G401 (cell line): Measurements from ENCODE around the gene GLDC. TPM values are rescaled to one million over a fixed set of nuclear protein-coding genes. Genes with fewer than 3 reads are reported as not detected.
"Not testable (repeated sequence)": the region's sequence is repeated elsewhere in the genome, so short reads cannot be mapped to it uniquely, and the experiment has no call there.

Source experiments
- DNase-seq: peaks from one replicate; pipeline ENCODE4 v3.0.0-alpha.2; 2015; ENCODE audit warnings: low spot score
- in situ Hi-C: cut with HindIII; loops from 2 replicates; pipeline ENCODE4 v1.10.0; 2016; ENCODE audit warnings: low sequenced_read_pairs, mixed read lengths
- total RNA-seq: library from RNA; depleted of rRNA; stranded (reverse); fragments of >200 nt; shearing (Covaris generic); gene quantifications from 2 replicates; pipeline ENCODE4 v1.2.3, GENCODE V29; 2014

The GLDC gene
- total RNA-seq, 1 experiment from 2014 or later = 16.6 TPM

- in situ Hi-C loops = no loop called here
- no peak for DNase-seq
Measured at GRCh38 chr9:6545017-6545691, 100.4 kb downstream of the GLDC start.

DNA sequence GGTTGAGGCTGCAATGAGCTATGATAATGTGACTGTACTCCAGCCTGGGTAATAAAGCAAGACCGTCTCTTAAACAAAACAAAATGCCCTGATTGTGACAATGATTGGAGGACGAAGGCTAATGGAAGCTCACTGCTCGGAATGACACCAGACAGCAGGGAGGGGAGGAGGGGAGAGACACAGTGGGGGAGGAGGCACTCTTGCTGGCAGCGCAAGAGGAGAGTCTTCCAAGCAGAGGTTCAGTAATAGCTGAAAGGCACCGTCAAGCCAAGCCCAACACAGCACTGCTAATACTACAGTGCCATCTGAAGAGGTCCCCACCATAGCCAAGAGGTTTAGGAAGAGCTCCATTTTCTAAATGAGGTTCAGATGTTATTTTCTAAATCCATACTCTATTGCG lies 102.3 kb downstream of the GLDC start:
- DNase-seq = no peak
- in situ Hi-C loops = no loop called here

DNA sequence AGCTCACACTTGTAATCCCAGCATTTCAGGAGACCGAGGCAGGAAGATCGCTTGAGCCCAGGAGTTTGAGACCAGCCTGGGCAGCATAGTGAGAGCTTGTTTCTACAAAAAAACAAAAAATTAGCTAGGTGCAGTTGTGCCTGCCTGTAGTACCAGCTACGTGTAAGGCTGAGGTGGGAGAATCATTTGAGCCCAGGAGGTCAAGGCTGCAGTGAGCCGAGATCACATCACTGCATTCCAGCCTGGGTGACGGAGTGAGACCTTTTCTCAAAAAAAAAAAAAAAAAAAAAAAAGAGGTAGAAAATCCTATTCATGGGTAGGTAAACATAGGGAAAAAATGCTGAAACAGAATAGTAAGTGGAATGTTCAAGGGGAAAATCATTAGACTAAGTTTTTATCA lies 102.9 kb downstream of the GLDC start:
- in situ Hi-C loops, DNase-seq: not testable (repeated sequence)

- in situ Hi-C loops = no loop called here
- DNase-seq = no peak
Measured at GRCh38 chr9:6538666-6539071, 106.9 kb downstream of the GLDC start.

GRCh38 chr9:6535594-6535993 lies 109.9 kb downstream of the GLDC start:
- in situ Hi-C loops = no loop called here

GRCh38 chr9:6525326-6526045 lies 120.0 kb downstream of the GLDC start:
- in situ Hi-C loops = no loop called here
- DNase-seq = no peak

More at GRCh38 chr9:6535594-6535993, 109.9 kb downstream of the GLDC start:
- no peak for DNase-seq

DNA sequence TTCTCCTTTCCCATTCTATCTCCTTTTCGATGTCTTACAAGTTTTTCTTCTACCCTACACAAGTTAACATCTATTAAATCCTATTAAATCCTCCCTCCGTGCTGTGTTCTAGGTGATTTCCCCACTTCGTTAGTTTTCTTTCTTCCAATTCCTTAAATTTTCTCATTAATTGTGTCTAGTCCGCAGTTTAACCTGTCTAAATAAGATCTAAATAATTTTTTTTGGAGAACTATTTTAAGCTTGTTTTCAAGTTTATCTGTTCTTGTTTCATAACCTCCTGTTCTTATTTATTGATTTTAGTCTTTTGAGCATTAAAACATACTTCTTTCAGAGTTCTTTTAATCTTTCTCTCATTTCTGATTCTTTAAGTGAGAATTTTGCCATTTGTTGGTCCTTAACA lies 123.3 kb downstream of the GLDC start:
- in situ Hi-C loops = no loop called here
- no peak for DNase-seq

- in situ Hi-C loops = no loop called here
- no peak for DNase-seq
Measured at GRCh38 chr9:6512085-6512657, 133.4 kb downstream of the GLDC start.

DNA sequence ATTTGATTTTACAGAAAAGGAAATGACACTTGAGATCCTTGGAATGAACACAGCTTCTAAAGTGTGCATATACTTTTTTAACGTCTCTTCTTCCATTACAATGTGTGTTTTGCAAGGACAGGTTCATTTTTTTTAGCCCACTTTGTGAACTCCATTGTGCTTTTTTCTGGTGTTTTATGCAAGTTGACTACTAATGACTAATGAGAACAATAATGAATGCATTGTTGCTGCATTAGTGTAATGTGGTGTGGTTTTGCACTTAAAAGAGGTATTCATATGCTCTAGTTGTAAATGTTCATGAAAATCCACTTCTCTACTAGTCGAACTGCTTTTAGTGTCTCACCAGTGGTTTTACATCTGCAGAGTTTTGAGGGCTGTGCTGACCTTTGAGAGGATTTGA lies 139.0 kb downstream of the GLDC start:
- in situ Hi-C loops = no loop called here

DNA sequence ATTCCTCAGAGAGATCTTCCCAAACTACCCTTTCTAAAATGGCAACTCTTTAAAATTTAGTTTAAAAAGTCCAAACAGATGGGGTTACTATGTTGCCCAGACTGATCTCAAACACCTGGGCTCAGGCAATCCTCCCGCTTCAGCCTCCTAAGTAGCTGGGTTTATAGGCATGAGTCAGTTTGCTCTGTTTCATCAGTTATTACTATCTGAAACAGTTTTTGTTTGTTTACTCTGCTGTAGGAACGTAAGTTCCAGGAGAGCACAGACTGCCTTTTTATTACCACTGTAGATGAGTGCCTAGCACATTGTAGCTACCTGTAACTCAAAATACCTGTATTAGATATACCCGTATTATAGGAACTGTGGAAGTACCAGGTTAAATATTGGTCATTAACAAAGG lies 143.1 kb downstream of the GLDC start:
- no peak for DNase-seq
- in situ Hi-C loops = no loop called here

More for the DNA sequence above, 139.0 kb downstream of the GLDC start:
- no peak for DNase-seq

DNA sequence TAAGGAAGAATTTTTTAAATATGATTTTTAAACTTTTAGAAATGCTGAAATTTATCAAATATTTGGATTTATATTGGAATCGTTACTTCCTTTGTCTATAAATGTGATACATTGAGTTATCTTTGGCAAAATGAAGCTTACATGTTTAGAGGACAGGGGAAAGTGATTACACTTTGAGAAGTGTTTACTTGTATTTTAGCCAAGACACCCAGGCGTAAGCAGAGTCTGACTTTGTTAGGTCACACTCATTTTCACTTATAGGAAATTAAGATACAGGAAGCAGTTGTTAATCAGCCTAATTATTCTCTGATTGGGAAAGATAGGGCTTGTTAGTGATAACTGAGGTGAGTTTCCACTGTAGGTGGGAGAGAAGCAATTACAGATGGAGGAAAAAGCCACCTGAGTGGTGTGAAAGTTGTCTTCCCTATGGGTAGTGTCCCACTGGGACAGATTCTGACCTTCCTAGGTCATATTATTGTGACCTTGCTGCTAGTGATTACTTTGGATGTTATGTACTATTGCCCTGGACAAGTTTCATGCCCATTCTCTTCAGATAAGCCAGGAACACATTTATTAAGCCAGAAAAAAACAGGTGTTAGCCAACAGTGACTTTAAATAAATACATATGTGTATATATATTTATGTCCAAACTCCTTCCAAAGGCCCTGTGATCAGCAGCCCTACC lies 143.9 kb downstream of the GLDC start:
- in situ Hi-C loops = no loop called here
- no peak for DNase-seq

DNA sequence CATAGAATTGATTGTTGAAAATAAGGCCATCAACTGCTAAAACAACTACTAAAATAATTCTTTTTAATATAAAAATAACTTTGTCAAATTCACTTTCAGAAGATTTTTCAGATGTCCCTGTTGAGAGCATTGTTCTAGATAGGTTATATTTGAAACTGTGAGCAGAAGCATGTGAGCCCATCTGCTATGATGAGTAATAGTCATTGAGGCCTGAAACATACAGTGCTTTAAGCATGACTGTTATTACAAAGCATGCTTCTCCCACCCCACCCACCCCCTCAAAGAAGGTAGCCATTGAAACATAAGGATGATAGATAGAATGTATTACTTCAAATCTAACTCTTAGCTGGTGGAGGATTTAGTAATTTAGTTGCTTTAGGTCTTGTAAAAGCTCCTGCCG lies 146.5 kb downstream of the GLDC start:
- in situ Hi-C loops = no loop called here
- no peak for DNase-seq

- in situ Hi-C loops = no loop called here
- no peak for DNase-seq
Measured at GRCh38 chr9:6495466-6495865, 150.1 kb downstream of the GLDC start.

GRCh38 chr9:6490863-6491262 lies 154.7 kb downstream of the GLDC start:
- in situ Hi-C loops = no loop called here
- no peak for DNase-seq

DNA sequence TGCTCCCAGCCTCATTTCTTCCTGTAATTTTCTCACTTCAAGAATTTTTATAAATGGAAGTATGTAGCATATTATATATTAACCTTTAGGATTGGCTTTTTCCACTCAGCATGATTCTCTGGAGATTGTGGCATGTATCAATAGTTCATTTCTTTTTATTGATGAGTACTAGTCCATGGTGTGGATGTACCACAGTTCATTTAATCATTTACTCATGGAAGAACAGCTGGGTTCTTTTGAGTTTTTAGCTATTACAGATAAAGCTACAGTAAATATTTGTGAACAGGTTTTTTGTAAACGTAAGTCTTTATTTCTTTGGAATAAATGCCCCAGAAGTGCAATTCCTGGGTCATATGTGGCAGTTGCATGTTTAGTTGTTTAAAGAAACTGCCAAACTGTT lies 156.4 kb downstream of the GLDC start:
- in situ Hi-C loops = no loop called here
- no peak for DNase-seq

- in situ Hi-C loops = no loop called here
- no peak for DNase-seq
Measured at GRCh38 chr9:6488395-6488794, 157.1 kb downstream of the GLDC start.

- in situ Hi-C loops = no loop called here
- DNase-seq = peak; percentile 80
Measured at GRCh38 chr9:6484210-6484609, 161.3 kb downstream of the GLDC start.
